A549 (cell line): ENCODE results near the gene CABP4. TPM values are rescaled to one million over a fixed set of nuclear protein-coding genes. Genes with fewer than 3 reads are reported as not detected.

Experiments
- ATAC-seq, 2 experiments: fragments of 200-7000 bp in 1 of 2; fragments of >200 bp in 1 of 2; cut with Nextera tagmentation in 1 of 2; cut with Tn5 transposase in 1 of 2; 3 replicates each; pipeline versions ENCODE4 v1.8.0 to v1.9.1; 2018 to 2020; ENCODE audit warnings: mild to moderate bottlenecking in 1 of 2, moderate library complexity in 1 of 2
- CTCF ChIA-PET: fragments of 300-600 bp; sonication (Branson Sonifier 250); formaldehyde crosslinking; extraction: SDS; loops from one replicate; lab custom pipeline; 2021; ENCODE audit warnings: antibody characterized with exemption, inconsistent platforms; lab: Yijun Ruan, JAX
- POLR2A ChIA-PET: fragments of 350-600 bp; formaldehyde crosslinking; extraction: SDS; loops from one replicate; lab custom pipeline; 2021; ENCODE audit warnings: antibody characterized with exemption, inconsistent platforms; lab: Yijun Ruan, JAX
- DNase-seq, 2 experiments: peaks; one replicate each; pipeline versions ENCODE4 v3.0.0 to v3.0.0-alpha.2; 2011 to 2016; ENCODE audit warnings: low read depth in 1 of 2, low spot score in 1 of 2
- FAIRE-seq: peaks from 2 replicates; lab custom pipeline; 2011; peaks lifted over from hg19 to GRCh38; lab: Jason Lieb, UNC
- H3K27ac ChIP-seq, 2 experiments: fragments of >200 bp; sonication (Bioruptor Twin); formaldehyde crosslinking; 3 replicates each; pipeline ENCODE4 v1.5.1; 2016 to 2017
- H3K4me1 ChIP-seq: fragments of >200 bp; sonication (Bioruptor Twin); formaldehyde crosslinking; 3 replicates; pipeline ENCODE4 v1.6.1; 2016
- H3K4me2 ChIP-seq: fragments of >200 bp; sonication (Bioruptor Twin); formaldehyde crosslinking; 3 replicates; pipeline ENCODE4 v1.6.1; 2016
- H3K4me3 ChIP-seq: fragments of >200 bp; sonication (Bioruptor Twin); formaldehyde crosslinking; 3 replicates; pipeline ENCODE4 v1.5.1; 2016
- H3K9me3 ChIP-seq: fragments of >200 bp; sonication (Bioruptor Twin); formaldehyde crosslinking; 3 replicates; pipeline ENCODE4 v1.6.1; 2016
- BCL3 ChIP-seq: fragments of >200 bp; sonication (Bioruptor Twin); formaldehyde crosslinking; IDR thresholded peaks from 3 replicates; pipeline ENCODE4 v1.6.1; 2016
- CBX2 ChIP-seq: fragments of 200-600 bp; sonication (generic); IDR thresholded peaks from 2 replicates; pipeline ENCODE4 v1.6.1; 2016; ENCODE audit warnings: low read depth, mild to moderate bottlenecking, borderline replicate concordance
- CBX8 ChIP-seq: fragments of 200-600 bp; sonication (generic); IDR thresholded peaks from 2 replicates; pipeline ENCODE4 v1.6.1; 2016
- E2F6 ChIP-seq: IDR thresholded peaks from 2 replicates; pipeline ENCODE4 v1.6.1; 2012; ENCODE audit warnings: low read depth, borderline replicate concordance
- EHF ChIP-seq: fragments of 250-450 bp; sonication (Bioruptor Pico); IDR thresholded peaks from 2 replicates; pipeline ENCODE4 v1.5.0; 2020; ENCODE audit warnings: mild to moderate bottlenecking
- ELK1 ChIP-seq: fragments of 150-350 bp; IDR thresholded peaks from 2 replicates; pipeline ENCODE4 v1.6.1; 2014; ENCODE audit warnings: low read depth, mild to moderate bottlenecking, low read length
- ESRRA ChIP-seq: fragments of 150-350 bp; IDR thresholded peaks from 2 replicates; pipeline ENCODE4 v1.6.1; 2014; ENCODE audit warnings: mild to moderate bottlenecking, low read length, borderline replicate concordance
- FOSL2 ChIP-seq, 2 experiments: fragments of 450-650 bp in 1 of 2; fragments of >200 bp in 1 of 2; sonication (Bioruptor Twin) in 1 of 2; formaldehyde crosslinking; IDR thresholded peaks; 2 replicates each; pipeline versions ENCODE4 v1.5.0 to v1.6.1; 2016 to 2020; ENCODE audit warnings: mild to moderate bottlenecking in 1 of 2, moderate library complexity in 1 of 2
- FOXS1 ChIP-seq: fragments of 250-450 bp; sonication (Bioruptor Pico); IDR thresholded peaks from 2 replicates; pipeline ENCODE4 v1.5.0; 2020; ENCODE audit warnings: mild to moderate bottlenecking, moderate library complexity
- HDAC2 ChIP-seq: fragments of 200-600 bp; sonication (generic); IDR thresholded peaks from 2 replicates; pipeline ENCODE4 v1.6.1; 2016
- HES2 ChIP-seq: fragments of >200 bp; sonication (Bioruptor Twin); formaldehyde crosslinking; IDR thresholded peaks from 2 replicates; pipeline ENCODE4 v1.6.1; 2016
- HEYL ChIP-seq: fragments of 250-450 bp; sonication (Bioruptor Pico); IDR thresholded peaks from 2 replicates; pipeline ENCODE4 v1.8.0; 2021; ENCODE audit warnings: mild to moderate bottlenecking, moderate library complexity
- HOXB5 ChIP-seq: fragments of 250-450 bp; sonication (Bioruptor Pico); IDR thresholded peaks from 2 replicates; pipeline ENCODE4 v1.5.0; 2020; ENCODE audit warnings: mild to moderate bottlenecking, moderate library complexity
- JUN ChIP-seq, 2 experiments: fragments of >200 bp; sonication (Bioruptor Twin); formaldehyde crosslinking; IDR thresholded peaks; 2 replicates in 1 of 2; 3 replicates in 1 of 2; pipeline ENCODE4 v1.6.1; 2016 to 2017
- JUNB ChIP-seq: fragments of >200 bp; sonication (Bioruptor Twin); formaldehyde crosslinking; IDR thresholded peaks from 2 replicates; pipeline ENCODE4 v1.6.1; 2016
- KDM5A ChIP-seq: fragments of 200-600 bp; sonication (generic); IDR thresholded peaks from 2 replicates; pipeline ENCODE4 v1.6.1; 2016; ENCODE audit warnings: antibody characterized with exemption, mild to moderate bottlenecking
- MAX ChIP-seq: IDR thresholded peaks from 2 replicates; pipeline ENCODE4 v1.6.1; 2012
- MAZ ChIP-seq: fragments of 150-350 bp; IDR thresholded peaks from 2 replicates; pipeline ENCODE4 v1.6.1; 2014; ENCODE audit warnings: antibody characterized with exemption, low read depth, low read length, borderline replicate concordance
- MYC ChIP-seq: IDR thresholded peaks from 2 replicates; pipeline ENCODE4 v1.6.1; 2012; ENCODE audit warnings: mild to moderate bottlenecking, inconsistent platforms, low read length, improper control_type of control experiment, borderline replicate concordance
- PHF8 ChIP-seq: fragments of 200-600 bp; sonication (generic); IDR thresholded peaks from 2 replicates; pipeline ENCODE4 v1.6.1; 2016; ENCODE audit warnings: low read depth, mild to moderate bottlenecking, antibody characterized with exemption, moderate library complexity, borderline replicate concordance
- POLR2A ChIP-seq: IDR thresholded peaks from 2 replicates; pipeline ENCODE4 v1.6.1; 2012; ENCODE audit warnings: mild to moderate bottlenecking, low read length
- POLR2AphosphoS2 ChIP-seq: conservative IDR thresholded peaks from 2 replicates; pipeline ENCODE4 v1.6.1; 2012; ENCODE audit warnings: low read length, improper control_type of control experiment, inconsistent platforms
- RCOR1 ChIP-seq: fragments of 150-350 bp; IDR thresholded peaks from 2 replicates; pipeline ENCODE4 v1.6.1; 2014; ENCODE audit warnings: antibody characterized with exemption, low read length, low read depth
- RFX5 ChIP-seq: fragments of 450-650 bp; IDR thresholded peaks from 2 replicates; pipeline ENCODE4 v1.7.1; 2014; ENCODE audit warnings: antibody characterized with exemption, mild to moderate bottlenecking, moderate library complexity
- USF2 ChIP-seq: fragments of 450-650 bp; IDR thresholded peaks from 2 replicates; pipeline ENCODE4 v1.6.1; 2014; ENCODE audit warnings: antibody characterized with exemption
- WGBS: methylation state at CpG from one replicate; pipeline ENCODE4 v1.1.6; 2017; ENCODE audit errors: missing lambda C conversion rate; 5-methylcytosine and 5-hydroxymethylcytosine counted together
- polyA plus RNA-seq, 4 experiments: library from polyadenylated mRNA; depleted of rRNA in 3 of 4; stranded (reverse); fragments of >200 nt; fragmentation: RNase III in 1 of 4; extraction: RNeasy Plus Mini Kit Qiagen cat#74134 plus additional on column Dnase treatment in 1 of 4; gene quantifications; 2 replicates in 3 of 4; 3 replicates in 1 of 4; pipeline ENCODE4 v1.2.3, GENCODE V29; 2011 to 2017

Gene CABP4
- polyA plus RNA-seq, 2 of the 4 experiments (the other 2 are of a cell fraction), result not detected

- ATAC-seq, result peak; percentile 22 to 33
- POLR2A ChIA-PET, result interaction anchor here (0.6 kb wide), 2 partner anchors 122 to 167 kb away, joined by 3 read pairs; no protein-coding TSS in a partner anchor
- H3K4me1 ChIP-seq, result peaks cover 27% of the 10 kb centered on the region
- TF ChIP-seq KDM5A (0 out of 2 replicates have a peak, but pooled peaks have one; percentile 26), ESRRA (0 out of 2 replicates have a peak, but pooled peaks have one; percentile 10), HOXB5 (no peak), USF2 (peak; percentile 44), PHF8 (peak; percentile 72), CBX2 (no peak), MAX (peak; percentile 40), HEYL (CRISPR knock-in tag) (no peak), BCL3 (peak; percentile 18; the same call in 1 of the 3 replicates), JUN (IDR thresholded peaks at IDR 0.05) (peak in 1 of 2 experiments; percentile 34; a peak in 1 of 5 replicates), HES2 (no peak), E2F6 (peak; percentile 38; the same call in 1 of the 2 replicates), RFX5 (peak; percentile 3; the same call in 1 of the 2 replicates), RCOR1 (no peak), POLR2A (peak; percentile 48), FOXS1 (CRISPR knock-in tag) (no peak), HDAC2 (no peak), MYC (0 out of 2 replicates have a peak, but pooled peaks have one; percentile 26), FOSL2 (IDR thresholded peaks at IDR 0.05) (no peak), FOSL2 (CRISPR knock-in tag; IDR thresholded peaks at IDR 0.05) (no peak), MAZ (peak; percentile 94)
- TF ChIP-seq, all 56 proteins: peak for 12
- FAIRE-seq (no peak), DNase-seq (peak; percentile 98)
- CTCF ChIA-PET, result interaction anchor here (1.1 kb wide), 1 partner anchor 163 kb away, joined by 6 read pairs; no protein-coding TSS in a partner anchor
- Histone ChIP-seq H3K4me2 (peak overlapping the region; percentile 78), H3K4me3 (peak overlapping the region; percentile 68), H3K27ac (peak overlapping the region; percentile 78 to 90), H3K9me3 (no peaks in the 10 kb centered on the region)
- 2% methylated on average over 42 of the region's 57 CpGs for WGBS
Measured at GRCh38 chr11:67508486-67509121, 53.5 kb downstream of the CABP4 start.

GRCh38 chr11:67510023-67510345, 54.8 kb downstream of the CABP4 start:
- DNase-seq, result no peak
- Histone ChIP-seq H3K4me3 (no peak overlapping the region), H3K4me1 (peaks cover 24% of the 10 kb centered on the region), H3K27ac (no peak overlapping the region), H3K9me3 (no peaks in the 10 kb centered on the region), H3K4me2 (no peak overlapping the region)
- POLR2A ChIA-PET, result no interaction called here
- CTCF ChIA-PET, result no interaction called here
- no peak for FAIRE-seq
- 75% methylated on average over 3 of the region's 3 CpGs for WGBS
- no peak for ATAC-seq
- TF ChIP-seq ELK1, result no peak
- TF ChIP-seq MAZ, result no peak
- no peak for TF ChIP-seq POLR2AphosphoS2
- no peak for TF ChIP-seq BCL3
- no peak for TF ChIP-seq JUNB
- TF ChIP-seq EHF (CRISPR knock-in tag), result no peak
- TF ChIP-seq CBX8, result no peak
